Uterus (tissue), 4 donors: ENCODE results near the gene THAP11. TPM values are rescaled to one million over a fixed set of nuclear protein-coding genes. Genes with fewer than 3 reads are reported as not detected.

ENCODE experiments used
- DNase-seq, 2 donors: peaks; one replicate each; pipeline ENCODE4 v3.0.0-alpha.2; 2019 to 2020
- H3K27ac ChIP-seq, 2 donors: fragments of 200-600 bp; sonication (generic); 1 replicate in 1 of 2; 2 replicates in 1 of 2; pipeline ENCODE4 v1.5.1; 2016 to 2018
- H3K27me3 ChIP-seq, 2 donors: fragments of 200-600 bp; sonication (generic); one replicate each; pipeline ENCODE4 v1.5.1; 2018 to 2019; ENCODE audit warnings: control low read depth in 1 of 2
- H3K36me3 ChIP-seq, 2 donors: fragments of 200-600 bp; sonication (generic); one replicate each; pipeline ENCODE4 v1.5.1; 2019; ENCODE audit warnings: control low read depth in 1 of 2
- H3K4me1 ChIP-seq, 2 donors: fragments of 200-600 bp; sonication (generic); one replicate each; pipeline ENCODE4 v1.5.1; 2018 to 2019; ENCODE audit warnings: control low read depth in 1 of 2
- H3K4me3 ChIP-seq, 2 donors: fragments of 200-600 bp; sonication (generic); 1 replicate in 1 of 2; 2 replicates in 1 of 2; pipeline ENCODE4 v1.5.1; 2018 to 2019; ENCODE audit warnings: mild to moderate bottlenecking in 1 of 2
- H3K9me3 ChIP-seq, 2 donors: fragments of 200-600 bp; sonication (generic); one replicate each; pipeline ENCODE4 v1.5.1; 2019; ENCODE audit warnings: control low read depth in 1 of 2
- POLR2A ChIP-seq, 2 donors: fragments of 450-650 bp; IDR thresholded peaks; one replicate each; pipeline ENCODE4 v1.6.1; 2016; ENCODE audit warnings: antibody characterized with exemption in 2 of 2, mild to moderate bottlenecking in 1 of 2, moderate library complexity in 1 of 2
- intact Hi-C: fragments of 100-400 bp; cut with DNase I; formaldehyde crosslinking; loops from one replicate; pipeline ENCODE4 v1.15.1; 2023; ENCODE audit warnings: low total_unique reads
- total RNA-seq, 4 donors: library from RNA; depleted of rRNA in 3 of 4; stranded (reverse); fragments of >200 nt in 3 of 4; gene quantifications; one replicate each; pipeline versions ENCODE4 v1.1.0 to v1.2.4, GENCODE V29; 2014 to 2023
- TF ChIP-seq, protein P1 (sequence below), 4 experiments: fragments of 200-600 bp in 2 of 4; fragments of 450-650 bp in 2 of 4; sonication (generic) in 2 of 4; IDR thresholded peaks; one replicate each; pipeline ENCODE4 v1.5.1; 2016 to 2019; ENCODE audit warnings: antibody characterized with exemption in 4 of 4, mild to moderate bottlenecking in 2 of 4, moderate library complexity in 1 of 4
- donor health status: DM: yes; HTN: yes; CAD: no.

THAP11 gene
- total RNA-seq, 4 donors from 2014 or later, result 43.3 to 105 (median 57.6) TPM

DNA sequence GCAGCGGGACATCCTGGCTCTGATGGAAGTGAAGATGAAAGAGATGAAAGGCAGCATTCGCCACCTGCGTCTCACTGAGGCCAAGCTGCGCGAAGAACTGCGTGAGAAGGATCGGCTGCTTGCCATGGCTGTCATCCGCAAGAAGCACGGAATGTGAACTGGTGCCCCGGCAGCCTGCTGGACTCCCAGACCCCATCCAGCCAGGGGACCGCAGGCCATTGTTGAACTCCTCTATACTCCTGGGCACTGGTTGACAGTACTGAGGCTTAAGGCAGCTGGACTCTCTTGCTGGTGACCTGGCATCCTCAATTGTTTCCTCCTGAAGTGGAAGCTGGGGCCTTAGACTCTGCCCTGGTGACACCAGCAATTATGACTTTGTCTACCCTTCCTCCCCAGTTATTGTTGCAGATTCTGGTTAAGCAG, 1.2 kb downstream of the THAP11 start:
- intact Hi-C loops, result no loop called here
- Histone ChIP-seq H3K36me3 (no peaks in the 10 kb centered on the region), H3K9me3 (no peaks in the 10 kb centered on the region), H3K27ac (peak overlapping the region; percentile 99 to 100), H3K4me1 (peaks cover 9 to 24% of the 10 kb centered on the region in 2 donors), H3K4me3 (peak overlapping the region; percentile 79 to 91), H3K27me3 (no peaks in the 10 kb centered on the region)
- no peak for TF ChIP-seq POLR2A (IDR thresholded peaks at IDR 0.05)
- TF ChIP-seq, protein P1, sequence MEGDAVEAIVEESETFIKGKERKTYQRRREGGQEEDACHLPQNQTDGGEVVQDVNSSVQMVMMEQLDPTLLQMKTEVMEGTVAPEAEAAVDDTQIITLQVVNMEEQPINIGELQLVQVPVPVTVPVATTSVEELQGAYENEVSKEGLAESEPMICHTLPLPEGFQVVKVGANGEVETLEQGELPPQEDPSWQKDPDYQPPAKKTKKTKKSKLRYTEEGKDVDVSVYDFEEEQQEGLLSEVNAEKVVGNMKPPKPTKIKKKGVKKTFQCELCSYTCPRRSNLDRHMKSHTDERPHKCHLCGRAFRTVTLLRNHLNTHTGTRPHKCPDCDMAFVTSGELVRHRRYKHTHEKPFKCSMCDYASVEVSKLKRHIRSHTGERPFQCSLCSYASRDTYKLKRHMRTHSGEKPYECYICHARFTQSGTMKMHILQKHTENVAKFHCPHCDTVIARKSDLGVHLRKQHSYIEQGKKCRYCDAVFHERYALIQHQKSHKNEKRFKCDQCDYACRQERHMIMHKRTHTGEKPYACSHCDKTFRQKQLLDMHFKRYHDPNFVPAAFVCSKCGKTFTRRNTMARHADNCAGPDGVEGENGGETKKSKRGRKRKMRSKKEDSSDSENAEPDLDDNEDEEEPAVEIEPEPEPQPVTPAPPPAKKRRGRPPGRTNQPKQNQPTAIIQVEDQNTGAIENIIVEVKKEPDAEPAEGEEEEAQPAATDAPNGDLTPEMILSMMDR (IDR thresholded peaks at IDR 0.05), result no peak
- DNase-seq, result no peak

DNA sequence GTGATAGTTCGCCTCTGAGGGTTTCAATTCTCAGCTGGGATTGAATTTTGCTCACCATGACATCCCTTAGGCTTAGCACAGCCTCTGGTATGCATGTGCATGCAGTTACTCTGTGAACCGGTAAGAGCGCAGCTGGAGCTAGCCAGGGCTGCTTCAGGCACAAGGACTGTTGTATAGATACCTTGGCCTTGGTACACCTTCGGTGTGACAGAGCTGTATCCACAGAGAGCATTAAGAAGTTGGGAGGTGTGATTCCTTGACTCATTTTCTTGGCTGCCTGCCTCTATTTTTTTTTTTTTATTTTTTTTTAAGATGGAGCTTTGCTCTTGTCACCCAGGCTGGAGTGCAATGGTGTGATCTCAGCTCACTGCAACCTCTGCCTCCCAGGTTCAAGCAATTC, 2.4 kb downstream of the THAP11 start:
- H3K4me3 ChIP-seq, result no peak overlapping the region
- TF ChIP-seq POLR2A (IDR thresholded peaks at IDR 0.05), result no peak
- TF ChIP-seq, protein P1 (IDR thresholded peaks at IDR 0.05), result no peak
- no peaks in the 10 kb centered on the region for H3K36me3 ChIP-seq
- H3K27me3 ChIP-seq, result no peaks in the 10 kb centered on the region
- no peak for DNase-seq
- H3K27ac ChIP-seq, result peak overlapping the region; percentile 94 to 99
- peaks cover 9 to 28% of the 10 kb centered on the region in 2 donors for H3K4me1 ChIP-seq
- intact Hi-C loops, result no loop called here
- H3K9me3 ChIP-seq, result no peaks in the 10 kb centered on the region

DNA sequence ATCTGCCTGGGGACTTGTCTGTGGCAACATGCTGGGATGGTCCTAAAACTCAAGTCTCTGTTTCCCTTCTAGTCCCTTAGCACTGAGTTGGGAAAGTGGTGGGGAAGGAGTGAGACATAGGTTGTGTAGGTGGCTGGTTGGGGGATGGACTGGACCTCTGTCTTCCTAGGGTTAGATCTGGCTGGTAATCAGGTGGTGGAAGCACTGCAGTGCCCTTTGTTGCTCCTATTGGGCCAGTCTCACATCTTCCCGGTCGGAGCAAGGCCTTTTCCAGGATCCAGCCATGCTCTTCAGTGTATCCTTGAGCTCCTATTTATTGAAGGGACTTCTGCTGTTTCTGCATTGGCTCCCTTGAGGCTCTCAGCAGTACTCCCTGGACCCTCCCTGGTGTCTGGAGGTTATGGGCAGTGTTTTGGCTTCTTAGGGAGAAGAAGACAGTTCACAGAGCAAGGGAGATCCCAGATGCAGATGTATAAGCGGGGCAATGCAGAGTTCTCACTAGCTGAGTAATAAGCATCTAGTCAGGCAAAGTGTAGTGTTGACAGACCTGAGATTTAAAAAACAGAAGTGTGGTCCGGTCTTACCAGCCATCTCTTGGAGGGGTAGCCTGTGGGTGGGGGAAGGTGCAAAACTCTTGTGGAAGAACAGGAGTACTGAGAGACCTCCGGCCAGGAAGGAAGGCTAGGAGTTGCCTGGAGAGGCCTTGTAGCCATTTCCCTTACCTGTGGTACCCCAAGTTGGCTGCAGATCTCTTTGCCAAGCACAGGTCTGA, 3.4 kb downstream of the THAP11 start:
- no peak for DNase-seq
- intact Hi-C loops, result no loop called here
- peaks cover 9 to 28% of the 10 kb centered on the region in 2 donors for H3K4me1 ChIP-seq

GRCh38 chr16:67846063-67846319, 3.9 kb downstream of the THAP11 start:
- Histone ChIP-seq H3K4me3 (peak overlapping the region; percentile 84 to 97), H3K27me3 (no peaks in the 10 kb centered on the region), H3K36me3 (no peaks in the 10 kb centered on the region), H3K4me1 (peaks cover 9 to 28% of the 10 kb centered on the region in 2 donors), H3K27ac (peak overlapping the region; percentile 94 to 99), H3K9me3 (no peaks in the 10 kb centered on the region)
- intact Hi-C loops, result no loop called here
- DNase-seq, result no peak
- TF ChIP-seq, protein P1 (IDR thresholded peaks at IDR 0.05), result no peak
- TF ChIP-seq POLR2A (IDR thresholded peaks at IDR 0.05), result no peak

More for the DNA sequence above, 3.4 kb downstream of the THAP11 start:
- Histone ChIP-seq H3K9me3 (no peaks in the 10 kb centered on the region), H3K27me3 (no peaks in the 10 kb centered on the region), H3K36me3 (no peaks in the 10 kb centered on the region), H3K4me3 (peak overlapping the region; percentile 84 to 97), H3K27ac (peak overlapping the region; percentile 94 to 99)
- no peak for TF ChIP-seq POLR2A (IDR thresholded peaks at IDR 0.05)
- TF ChIP-seq, protein P1 (IDR thresholded peaks at IDR 0.05), result no peak

DNA sequence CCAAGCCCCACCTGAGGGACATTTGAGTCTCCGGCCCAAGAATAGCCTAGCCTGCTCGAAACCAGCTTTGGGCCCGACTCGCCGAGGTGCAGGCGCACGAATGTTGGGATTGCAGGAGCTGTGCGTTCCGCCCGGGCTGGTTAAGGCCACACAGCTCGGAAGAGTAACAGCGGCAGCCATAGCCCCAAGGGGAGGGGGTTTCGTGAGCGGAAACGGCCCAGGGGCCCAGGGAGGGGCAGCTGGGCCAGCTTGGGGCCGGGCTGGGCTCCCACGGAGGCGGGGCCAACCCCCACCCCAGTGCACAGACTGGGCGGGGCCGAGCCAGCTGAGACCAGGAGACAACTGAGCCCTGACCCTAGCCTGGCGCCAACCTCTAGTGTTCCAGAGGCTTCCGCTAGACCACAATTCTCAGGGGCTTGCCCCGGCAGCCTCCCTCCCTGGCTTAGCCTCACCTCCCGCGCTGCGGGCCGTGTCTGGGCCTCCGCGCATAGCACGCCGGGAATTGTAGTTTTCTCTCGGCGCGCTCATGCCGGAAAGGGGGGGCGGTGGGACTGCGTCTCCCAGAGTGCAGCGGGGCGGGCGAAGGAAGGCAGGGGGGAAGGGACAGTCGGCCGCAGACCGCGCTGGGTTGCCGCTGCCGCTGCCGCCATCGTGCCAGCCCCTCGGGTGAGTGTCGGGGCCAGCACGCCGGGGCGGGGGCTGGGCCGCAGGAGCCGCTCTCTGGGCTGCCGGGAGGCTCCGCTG, 4.4 kb downstream of the THAP11 start, which contains the start of gene NUTF2:
NUTF2 (plus strand) TSS at position 614 of the 744 bp plus-strand sequence. CDS start 18,198 bp downstream, outside the sequence.
- Histone ChIP-seq H3K27ac (peak within 1 kb of the TSS; percentile 94 to 99), H3K4me1 (peaks cover 9 to 28% of the 10 kb centered on the region in 2 donors), H3K27me3 (no peaks in the 10 kb centered on the region), H3K4me3 (peak within 1 kb of the TSS; percentile 84 to 97), H3K9me3 (no peaks in the 10 kb centered on the region), H3K36me3 (no peaks in the 10 kb centered on the region)
- intact Hi-C loops, result no loop called here
- TF ChIP-seq, protein P1 (IDR thresholded peaks at IDR 0.05), result peak in 3 of 4 experiments; percentile 2 to 36 (median 4)
- peak; percentile 42 to 80 for TF ChIP-seq POLR2A (IDR thresholded peaks at IDR 0.05)
- peak; percentile 95 to 96 for DNase-seq
